HG03558 (cell line): ENCODE data around the gene CKM.

Experiments
- ATAC-seq: cut with Tn5 transposase; IDR thresholded peaks from one replicate; pipeline ENCODE4 v1.9.1; 2021; ENCODE audit warnings: moderate number of reproducible peaks; ENCODE audit not compliant: unreplicated experiment; ENCODE audit errors: extremely low read depth

CKM gene

GRCh38 chr19:45262570-45262969, 60.1 kb downstream of the CKM start:
- no peak for ATAC-seq

- no peak for ATAC-seq
These were observed 63.8 kb downstream of the CKM start for GRCh38 chr19:45258862-45259261.

- ATAC-seq, result no peak
These were observed 65.8 kb downstream of the CKM start for GRCh38 chr19:45256836-45257235.
